OCI-LY7 (cell line): ENCODE results near the gene PCID2. TPM values are rescaled to one million over a fixed set of nuclear protein-coding genes. Genes with fewer than 3 reads are reported as not detected.

Experiments used
- BruUV-seq: library from RNA; stranded (reverse); fragments of 400-500 nt; replicated peaks from 2 replicates; lab custom pipeline; 2021; lab: Mats Ljungman, UMichigan
- CTCF ChIA-PET: fragments of 300-600 bp; sonication (Branson Sonifier 250); formaldehyde crosslinking; loops from one replicate; lab custom pipeline; 2022; ENCODE audit warnings: antibody characterized with exemption; ENCODE audit not compliant: unreplicated experiment; lab: Charles Lee
- POLR2A ChIA-PET: fragments of 300-600 bp; sonication (Branson Sonifier 250); formaldehyde crosslinking; loops from one replicate; lab custom pipeline; 2022; ENCODE audit warnings: antibody characterized with exemption; lab: Charles Lee
- DNase-seq: peaks from one replicate; pipeline ENCODE4 v3.0.0-alpha.2; 2015; ENCODE audit warnings: low spot score
- H2AFZ ChIP-seq: fragments of 200-600 bp; sonication (generic), shearing (Covaris generic); 2 replicates; pipeline ENCODE4 v1.6.1; 2014; ENCODE audit warnings: mild to moderate bottlenecking, antibody characterized with exemption, low read length, moderate library complexity
- H3K27ac ChIP-seq: fragments of 200-600 bp; sonication (generic); 2 replicates; pipeline ENCODE4 v1.5.1; 2014; ENCODE audit warnings: mixed run types, low read depth, mild to moderate bottlenecking, moderate library complexity, low read length, inconsistent platforms; ENCODE audit not compliant: poor library complexity, severe bottlenecking
- H3K36me3 ChIP-seq: fragments of 200-600 bp; sonication (generic); 2 replicates; pipeline ENCODE4 v1.6.1; 2014; ENCODE audit warnings: mild to moderate bottlenecking, antibody characterized with exemption, low read length, moderate library complexity, mixed read lengths; ENCODE audit not compliant: insufficient read depth
- H3K4me1 ChIP-seq: fragments of 200-600 bp; sonication (generic); 2 replicates; pipeline ENCODE4 v1.5.1; 2014; ENCODE audit warnings: mild to moderate bottlenecking, low read length; ENCODE audit not compliant: insufficient read depth, poor library complexity, severe bottlenecking
- H3K4me2 ChIP-seq: fragments of 200-600 bp; sonication (generic); 2 replicates; pipeline ENCODE4 v1.6.1; 2014; ENCODE audit warnings: mild to moderate bottlenecking, low read length
- H3K4me3 ChIP-seq: fragments of 200-600 bp; sonication (generic); 2 replicates; pipeline ENCODE4 v1.5.1; 2014; ENCODE audit warnings: mild to moderate bottlenecking, low read depth, low read length; ENCODE audit not compliant: poor library complexity, severe bottlenecking
- H3K79me2 ChIP-seq: fragments of 200-600 bp; sonication (generic); 2 replicates; pipeline ENCODE4 v1.6.1; 2016; ENCODE audit warnings: low read depth, mild to moderate bottlenecking, low read length, moderate library complexity, mixed read lengths; ENCODE audit not compliant: insufficient read depth
- H3K9me2 ChIP-seq: fragments of 200-600 bp; sonication (generic); 2 replicates; pipeline ENCODE4 v1.6.1; 2016; ENCODE audit warnings: mild to moderate bottlenecking, low read length, mixed read lengths; ENCODE audit not compliant: insufficient read depth
- H3K9me3 ChIP-seq: fragments of 200-600 bp; sonication (generic); 2 replicates; pipeline ENCODE4 v1.6.1; 2014; ENCODE audit warnings: mild to moderate bottlenecking, mixed run types, low read length, mixed read lengths
- H4K20me1 ChIP-seq: fragments of 200-600 bp; sonication (generic); 2 replicates; pipeline ENCODE4 v1.6.1; 2014; ENCODE audit warnings: mild to moderate bottlenecking, antibody characterized with exemption, low read length, moderate library complexity, mixed read lengths; ENCODE audit not compliant: insufficient read depth
- CTCF ChIP-seq: fragments of 200-600 bp; sonication (generic); conservative IDR thresholded peaks from 2 replicates; pipeline ENCODE4 v1.5.1; 2014; ENCODE audit warnings: mild to moderate bottlenecking, antibody characterized with exemption, low read length, moderate library complexity, mixed read lengths
- EZH2phosphoT487 ChIP-seq: fragments of 200-600 bp; sonication (generic); IDR thresholded peaks from 2 replicates; pipeline ENCODE4 v1.6.1; 2018; ENCODE audit warnings: low read depth, borderline replicate concordance, mild to moderate bottlenecking, mixed run types, antibody characterized with exemption, low read length, moderate library complexity, mixed read lengths
- intact Hi-C: fragments of 100-400 bp; cut with micrococcal nuclease; formaldehyde crosslinking; loops from one replicate; pipeline ENCODE4 v1.10.0; 2022; ENCODE audit not compliant: unreplicated experiment
- total RNA-seq, 2 experiments: library from RNA; depleted of rRNA in 1 of 2; stranded (reverse); fragments of >200 nt in 1 of 2; shearing (Covaris generic) in 1 of 2; gene quantifications; 2 replicates each; pipeline ENCODE4 v1.2.3, GENCODE V29; 2014 to 2022

Gene PCID2
- total RNA-seq, 2 experiments from 2014 or later: 30.2 to 41.9 TPM

GRCh38 chr13:113144255-113144629, 64.2 kb downstream of the PCID2 start:
- intact Hi-C loops: no loop called here
- no peak overlapping the region for H3K4me2 ChIP-seq

GRCh38 chr13:113143466-113144254, 64.8 kb downstream of the PCID2 start:
- Histone ChIP-seq H4K20me1 (no peaks in the 10 kb centered on the region), H2AFZ (no peak overlapping the region), H3K9me2 (no peaks in the 10 kb centered on the region), H3K4me1 (no peaks in the 10 kb centered on the region), H3K36me3 (no peaks in the 10 kb centered on the region), H3K79me2 (no peaks in the 10 kb centered on the region), H3K4me3 (no peak overlapping the region), H3K4me2 (no peak overlapping the region), H3K27ac (no peak overlapping the region), H3K9me3 (no peaks in the 10 kb centered on the region)
- DNase-seq: no peak
- ChIA-PET POLR2A (no interaction called here), CTCF (no interaction called here)
- BruUV-seq: no TSS peak
- TF ChIP-seq CTCF (no peak), EZH2phosphoT487 (no peak)
- intact Hi-C loops: no loop called here

More at GRCh38 chr13:113144255-113144629, 64.2 kb downstream of the PCID2 start:
- Histone ChIP-seq H3K27ac (no peak overlapping the region), H3K4me3 (no peak overlapping the region), H3K36me3 (no peaks in the 10 kb centered on the region), H3K9me3 (no peaks in the 10 kb centered on the region), H3K4me1 (no peaks in the 10 kb centered on the region), H3K79me2 (no peaks in the 10 kb centered on the region), H4K20me1 (no peaks in the 10 kb centered on the region), H2AFZ (no peak overlapping the region), H3K9me2 (no peaks in the 10 kb centered on the region)
- CTCF ChIA-PET: no interaction called here
- POLR2A ChIA-PET: no interaction called here
- TF ChIP-seq CTCF (no peak), EZH2phosphoT487 (no peak)
- no peak for DNase-seq
- BruUV-seq: no TSS peak

GRCh38 chr13:113142876-113143275, 65.6 kb downstream of the PCID2 start:
- H3K4me2 ChIP-seq: no peak overlapping the region
- H3K79me2 ChIP-seq: no peaks in the 10 kb centered on the region
- no peak for DNase-seq
- intact Hi-C loops: no loop called here
- no peak overlapping the region for H2AFZ ChIP-seq
- no peaks in the 10 kb centered on the region for H3K4me1 ChIP-seq
- no peaks in the 10 kb centered on the region for H3K36me3 ChIP-seq
- H3K9me2 ChIP-seq: no peaks in the 10 kb centered on the region
- H3K27ac ChIP-seq: no peak overlapping the region
- BruUV-seq: no TSS peak
- H4K20me1 ChIP-seq: no peaks in the 10 kb centered on the region
- no peak overlapping the region for H3K4me3 ChIP-seq
- ChIA-PET CTCF (no interaction called here), POLR2A (no interaction called here)
- no peaks in the 10 kb centered on the region for H3K9me3 ChIP-seq
- TF ChIP-seq CTCF: no peak
- TF ChIP-seq EZH2phosphoT487: no peak
